ENCODE results near the gene DCLK1. TPM values are rescaled to one million over a fixed set of nuclear protein-coding genes. Genes with fewer than 3 reads are reported as not detected.

The DCLK1 gene
- total RNA-seq, 1 experiment from 2014 or later, result not detected

GRCh38 chr13:35884211-35884760, 246.9 kb downstream of the DCLK1 start:
- POLR2A ChIA-PET, result interaction anchor here (0.7 kb wide), 1 partner anchor 41 kb away, joined by 5 read pairs; no protein-coding TSS in a partner anchor
- TF ChIP-seq REST (IDR thresholded peaks at IDR 0.05; ENCODE audit: insufficient read depth in 1 of 2, low read depth in 2 of 2, low read length in 1 of 2), result no peak
- TF ChIP-seq, protein P1, sequence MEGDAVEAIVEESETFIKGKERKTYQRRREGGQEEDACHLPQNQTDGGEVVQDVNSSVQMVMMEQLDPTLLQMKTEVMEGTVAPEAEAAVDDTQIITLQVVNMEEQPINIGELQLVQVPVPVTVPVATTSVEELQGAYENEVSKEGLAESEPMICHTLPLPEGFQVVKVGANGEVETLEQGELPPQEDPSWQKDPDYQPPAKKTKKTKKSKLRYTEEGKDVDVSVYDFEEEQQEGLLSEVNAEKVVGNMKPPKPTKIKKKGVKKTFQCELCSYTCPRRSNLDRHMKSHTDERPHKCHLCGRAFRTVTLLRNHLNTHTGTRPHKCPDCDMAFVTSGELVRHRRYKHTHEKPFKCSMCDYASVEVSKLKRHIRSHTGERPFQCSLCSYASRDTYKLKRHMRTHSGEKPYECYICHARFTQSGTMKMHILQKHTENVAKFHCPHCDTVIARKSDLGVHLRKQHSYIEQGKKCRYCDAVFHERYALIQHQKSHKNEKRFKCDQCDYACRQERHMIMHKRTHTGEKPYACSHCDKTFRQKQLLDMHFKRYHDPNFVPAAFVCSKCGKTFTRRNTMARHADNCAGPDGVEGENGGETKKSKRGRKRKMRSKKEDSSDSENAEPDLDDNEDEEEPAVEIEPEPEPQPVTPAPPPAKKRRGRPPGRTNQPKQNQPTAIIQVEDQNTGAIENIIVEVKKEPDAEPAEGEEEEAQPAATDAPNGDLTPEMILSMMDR (IDR thresholded peaks at IDR 0.05), result no peak
- TF ChIP-seq TCF7L2 (IDR thresholded peaks at IDR 0.05; ENCODE audit: low read depth, low read length), result no peak
- TF ChIP-seq SIN3A (IDR thresholded peaks at IDR 0.05; ENCODE audit: borderline replicate concordance, insufficient read depth, low read depth, low read length), result no peak
- no peak for TF ChIP-seq POLR2AphosphoS5 (IDR thresholded peaks at IDR 0.05; ENCODE audit: low read depth, low read length)
- H3K9me3 ChIP-seq (ENCODE audit: control insufficient read depth, insufficient read depth, low read depth, low read length), result no peaks in the 10 kb centered on the region
- DNase-seq (ENCODE audit: low read depth, low spot score) (no peak), ATAC-seq (no peak)
- no peaks in the 10 kb centered on the region for H3K4me1 ChIP-seq (ENCODE audit: control insufficient read depth, insufficient read depth, low read length)
- in situ Hi-C loops (cut with HindIII; ENCODE audit: low pct_unique_long_range_greater_than_20kb, low sequenced_read_pairs) (no loop called here), intact Hi-C loops (cut with micrococcal nuclease; ENCODE audit: unreplicated experiment) (no loop called here)
- no TSS peak for BruUV-seq (replicated peaks)
- no peak overlapping the region for H3K4me3 ChIP-seq (ENCODE audit: low read depth in 2 of 2, low read length in 2 of 2)
- no peaks in the 10 kb centered on the region for H3K36me3 ChIP-seq (ENCODE audit: control insufficient read depth, insufficient read depth, low read length)
- CTCF ChIA-PET, result no interaction called here
- no peak overlapping the region for H3K27ac ChIP-seq (ENCODE audit: low read length)
- no peaks in the 10 kb centered on the region for H3K27me3 ChIP-seq (ENCODE audit: control insufficient read depth, insufficient read depth, low read length)

GRCh38 chr13:35882722-35883497, 248.3 kb downstream of the DCLK1 start:
- TF ChIP-seq SIN3A (IDR thresholded peaks at IDR 0.05; ENCODE audit: borderline replicate concordance, insufficient read depth, low read depth, low read length), result no peak
- TF ChIP-seq, protein P1 (IDR thresholded peaks at IDR 0.05), result no peak
- TF ChIP-seq REST (IDR thresholded peaks at IDR 0.05; ENCODE audit: insufficient read depth in 1 of 2, low read depth in 2 of 2, low read length in 1 of 2), result no peak
- TF ChIP-seq TCF7L2 (IDR thresholded peaks at IDR 0.05; ENCODE audit: low read depth, low read length), result no peak
- no peak for TF ChIP-seq POLR2AphosphoS5 (IDR thresholded peaks at IDR 0.05; ENCODE audit: low read depth, low read length)
- no peak overlapping the region for H3K4me3 ChIP-seq (ENCODE audit: low read depth in 2 of 2, low read length in 2 of 2)
- ATAC-seq, result no peak
- DNase-seq (ENCODE audit: low read depth, low spot score), result no peak
- no peaks in the 10 kb centered on the region for H3K36me3 ChIP-seq (ENCODE audit: control insufficient read depth, insufficient read depth, low read length)
- intact Hi-C loops (cut with micrococcal nuclease; ENCODE audit: unreplicated experiment), result no loop called here
- H3K9me3 ChIP-seq (ENCODE audit: control insufficient read depth, insufficient read depth, low read depth, low read length), result no peaks in the 10 kb centered on the region
- BruUV-seq (replicated peaks), result no TSS peak
- CTCF ChIA-PET, result no interaction called here
- H3K27me3 ChIP-seq (ENCODE audit: control insufficient read depth, insufficient read depth, low read length), result no peaks in the 10 kb centered on the region
- H3K27ac ChIP-seq (ENCODE audit: low read length), result no peak overlapping the region
- H3K4me1 ChIP-seq (ENCODE audit: control insufficient read depth, insufficient read depth, low read length), result no peaks in the 10 kb centered on the region
- in situ Hi-C loops (cut with HindIII; ENCODE audit: low pct_unique_long_range_greater_than_20kb, low sequenced_read_pairs), result no loop called here
- POLR2A ChIA-PET, result no interaction called here
